ENCODE data around the gene AGPAT1.
"Not testable (repeated sequence)": the region's sequence is repeated elsewhere in the genome, so short reads cannot be mapped to it uniquely, and the experiment has no call there.

The AGPAT1 gene

GRCh38 chr6:32147401-32148132 is 28.3 kb downstream of the AGPAT1 start:
- no peak overlapping the region for H3K27ac ChIP-seq
- TF ChIP-seq CTCF (IDR thresholded peaks at IDR 0.05) (no peak), ZFX (IDR thresholded peaks at IDR 0.05; ENCODE audit: borderline replicate concordance) (no peak)

GRCh38 chr6:32146687-32147086 is 29.2 kb downstream of the AGPAT1 start:
- TF ChIP-seq ZFX (IDR thresholded peaks at IDR 0.05; ENCODE audit: borderline replicate concordance) (no peak), CTCF (IDR thresholded peaks at IDR 0.05) (no peak)
- no peak overlapping the region for H3K27ac ChIP-seq

- TF ChIP-seq ZFX (IDR thresholded peaks at IDR 0.05; ENCODE audit: borderline replicate concordance) (no peak), CTCF (IDR thresholded peaks at IDR 0.05) (no peak)
- no peak overlapping the region for H3K27ac ChIP-seq
Observed at GRCh38 chr6:32146287-32146686, 29.6 kb downstream of the AGPAT1 start.

GRCh38 chr6:32144238-32144637 is 31.6 kb downstream of the AGPAT1 start:
- not testable (repeated sequence) for H3K27ac ChIP-seq

- no peak overlapping the region for H3K27ac ChIP-seq
Observed at GRCh38 chr6:32140420-32141046, 35.4 kb downstream of the AGPAT1 start.

GRCh38 chr6:32139590-32139989 is 36.3 kb downstream of the AGPAT1 start:
- no peak overlapping the region for H3K27ac ChIP-seq

More at GRCh38 chr6:32140420-32141046, 35.4 kb downstream of the AGPAT1 start:
- TF ChIP-seq ZFX (IDR thresholded peaks at IDR 0.05; ENCODE audit: borderline replicate concordance) (no peak), CTCF (IDR thresholded peaks at IDR 0.05) (no peak)

GRCh38 chr6:32137454-32137853 is 38.4 kb downstream of the AGPAT1 start:
- H3K27ac ChIP-seq: no peak overlapping the region
- TF ChIP-seq ZFX (IDR thresholded peaks at IDR 0.05; ENCODE audit: borderline replicate concordance) (no peak), CTCF (IDR thresholded peaks at IDR 0.05) (no peak)

More at GRCh38 chr6:32139590-32139989, 36.3 kb downstream of the AGPAT1 start:
- TF ChIP-seq ZFX (IDR thresholded peaks at IDR 0.05; ENCODE audit: borderline replicate concordance) (no peak), CTCF (IDR thresholded peaks at IDR 0.05) (no peak)

Data from 22Rv1 (cell line).